Measurements from ENCODE around the gene RBM42. TPM values are rescaled to one million over a fixed set of nuclear protein-coding genes. Genes with fewer than 3 reads are reported as not detected.

Gene RBM42
- total RNA-seq, 1 donor from 2014 or later, result 76.0 TPM

GRCh38 chr19:35633727-35634440 is 5.0 kb downstream of the RBM42 start:
- no peak for TF ChIP-seq CTCF (IDR thresholded peaks at IDR 0.05; ENCODE audit: unreplicated experiment)
- no peak overlapping the region for H3K27ac Mint-ChIP-seq
- H3K27me3 Mint-ChIP-seq, result no peaks in the 10 kb centered on the region
- peaks cover 3% of the 10 kb centered on the region for H3K4me1 Mint-ChIP-seq (ENCODE audit: low read depth)
- H3K9me3 Mint-ChIP-seq (ENCODE audit: low read depth), result no peaks in the 10 kb centered on the region
- DNase-seq (ENCODE audit: low spot score, unreplicated experiment), result no peak
- no peak overlapping the region for H3K4me3 Mint-ChIP-seq (ENCODE audit: low read depth)
- peaks cover 17% of the 10 kb centered on the region for H3K36me3 Mint-ChIP-seq (ENCODE audit: insufficient read depth)

- H3K27me3 Mint-ChIP-seq, result no peaks in the 10 kb centered on the region
- no peak overlapping the region for H3K4me3 Mint-ChIP-seq (ENCODE audit: low read depth)
- TF ChIP-seq CTCF (IDR thresholded peaks at IDR 0.05; ENCODE audit: unreplicated experiment), result no peak
- H3K4me1 Mint-ChIP-seq (ENCODE audit: low read depth), result no peaks in the 10 kb centered on the region
- H3K27ac Mint-ChIP-seq, result no peak overlapping the region
- no peaks in the 10 kb centered on the region for H3K9me3 Mint-ChIP-seq (ENCODE audit: low read depth)
- H3K36me3 Mint-ChIP-seq (ENCODE audit: insufficient read depth), result peaks cover 16% of the 10 kb centered on the region
- no peak for DNase-seq (ENCODE audit: low spot score, unreplicated experiment)
Observed at GRCh38 chr19:35636651-35637050, 7.8 kb downstream of the RBM42 start.

GRCh38 chr19:35637165-35637564 is 8.3 kb downstream of the RBM42 start:
- Mint-ChIP-seq H3K27ac (no peak overlapping the region), H3K36me3 (ENCODE audit: insufficient read depth) (peaks cover 13% of the 10 kb centered on the region), H3K9me3 (ENCODE audit: low read depth) (no peaks in the 10 kb centered on the region), H3K4me3 (ENCODE audit: low read depth) (no peak overlapping the region), H3K27me3 (no peaks in the 10 kb centered on the region), H3K4me1 (ENCODE audit: low read depth) (no peaks in the 10 kb centered on the region)
- no peak for TF ChIP-seq CTCF (IDR thresholded peaks at IDR 0.05; ENCODE audit: unreplicated experiment)
- DNase-seq (ENCODE audit: low spot score, unreplicated experiment), result no peak

GRCh38 chr19:35639321-35639639 is 10.4 kb downstream of the RBM42 start:
- Mint-ChIP-seq H3K9me3 (ENCODE audit: low read depth) (no peaks in the 10 kb centered on the region), H3K27ac (no peak overlapping the region), H3K36me3 (ENCODE audit: insufficient read depth) (peaks cover 9% of the 10 kb centered on the region), H3K27me3 (no peaks in the 10 kb centered on the region), H3K4me3 (ENCODE audit: low read depth) (no peak overlapping the region), H3K4me1 (ENCODE audit: low read depth) (peaks cover under 1% of the 10 kb centered on the region)
- DNase-seq (ENCODE audit: low spot score, unreplicated experiment), result no peak
- TF ChIP-seq CTCF (IDR thresholded peaks at IDR 0.05; ENCODE audit: unreplicated experiment), result no peak

- no peak overlapping the region for H3K27ac Mint-ChIP-seq
- H3K4me1 Mint-ChIP-seq (ENCODE audit: low read depth), result peaks cover 5% of the 10 kb centered on the region
- no peak for DNase-seq (ENCODE audit: low spot score, unreplicated experiment)
- no peak for TF ChIP-seq CTCF (IDR thresholded peaks at IDR 0.05; ENCODE audit: unreplicated experiment)
- H3K27me3 Mint-ChIP-seq, result no peaks in the 10 kb centered on the region
- H3K4me3 Mint-ChIP-seq (ENCODE audit: low read depth), result no peak overlapping the region
- H3K9me3 Mint-ChIP-seq (ENCODE audit: low read depth), result no peaks in the 10 kb centered on the region
- H3K36me3 Mint-ChIP-seq (ENCODE audit: insufficient read depth), result peaks cover 9% of the 10 kb centered on the region
Observed at GRCh38 chr19:35639863-35640262, 11.0 kb downstream of the RBM42 start.
